HepG2 (cell line): ENCODE measurements around the gene PKP4. TPM values are rescaled to one million over a fixed set of nuclear protein-coding genes. Genes with fewer than 3 reads are reported as not detected.

Experiments
- ATAC-seq: fragments of 200-7000 bp; cut with Tn5 transposase; 3 replicates; pipeline ENCODE4 v1.9.1; 2020; ENCODE audit warnings: mild to moderate bottlenecking, moderate library complexity
- BruUV-seq: library from RNA; stranded (reverse); fragments of 400-500 nt; replicated peaks from 2 replicates; lab custom pipeline; 2021; lab: Mats Ljungman, UMichigan
- CTCF ChIA-PET: fragments of 300-600 bp; formaldehyde crosslinking; extraction: SDS; loops from one replicate; lab custom pipeline; 2021; ENCODE audit warnings: low total read pairs, inconsistent platforms, low intra/inter-chr PET ratio; lab: Yijun Ruan, JAX
- POLR2A ChIA-PET: fragments of 350-600 bp; sonication (Branson Sonifier 250); formaldehyde crosslinking; loops from one replicate; lab custom pipeline; 2020; ENCODE audit warnings: antibody characterized with exemption, inconsistent platforms; lab: Yijun Ruan, JAX
- DNase-seq: peaks from one replicate; pipeline ENCODE4 v3.0.0-alpha.2; 2015; ENCODE audit warnings: low spot score
- FAIRE-seq: peaks from 3 replicates; lab custom pipeline; 2011; peaks lifted over from hg19 to GRCh38; lab: Jason Lieb, UNC
- H2AFZ ChIP-seq: one replicate; pipeline ENCODE4 v1.6.1; 2011; ENCODE audit warnings: low read length, inconsistent platforms
- H3K27ac ChIP-seq: fragments of 300-600 bp; 3 replicates; pipeline ENCODE4 v1.8.0; 2011; ENCODE audit warnings: mixed run types, mild to moderate bottlenecking, mixed read lengths, low read length, inconsistent platforms; ENCODE audit not compliant: insufficient read depth; ENCODE audit errors: extremely low read length
- H3K27me3 ChIP-seq, 2 experiments: fragments of 200-600 bp in 1 of 2; 2 replicates in 1 of 2; 3 replicates in 1 of 2; pipeline versions ENCODE4 v1.6.0 to v1.8.0; 2011; ENCODE audit warnings: low read length in 2 of 2, mild to moderate bottlenecking in 2 of 2, moderate library complexity in 2 of 2, inconsistent platforms in 1 of 2; ENCODE audit not compliant: insufficient read depth in 2 of 2, control insufficient read depth in 1 of 2
- H3K36me3 ChIP-seq, 2 experiments: fragments of 200-600 bp in 1 of 2; replicated peaks in 1 of 2; 2 replicates in 1 of 2; 3 replicates in 1 of 2; pipeline versions ENCODE4 v1.5.1 to v1.8.0; 2011; ENCODE audit warnings: low read length in 2 of 2, inconsistent platforms in 1 of 2; ENCODE audit not compliant: insufficient read depth in 2 of 2, control insufficient read depth in 1 of 2
- H3K4me1 ChIP-seq: 2 replicates; pipeline ENCODE4 v1.5.1; 2012; ENCODE audit warnings: low read length, inconsistent platforms; ENCODE audit not compliant: insufficient read depth
- H3K4me2 ChIP-seq: 2 replicates; pipeline ENCODE4 v1.6.0; 2011; ENCODE audit warnings: low read depth, low read length, inconsistent platforms
- H3K4me3 ChIP-seq, 3 experiments: fragments of 200-600 bp in 1 of 3; sonication (generic), shearing (Covaris generic) in 1 of 3; replicated peaks in 1 of 3; 2 replicates each; pipeline ENCODE4 v1.5.1; 2011 to 2016; ENCODE audit warnings: low read length in 3 of 3, inconsistent platforms in 2 of 3, low read depth in 2 of 3, mild to moderate bottlenecking in 2 of 3, control low read depth in 1 of 3, mixed read lengths in 1 of 3; ENCODE audit not compliant: insufficient read depth in 1 of 3
- H3K79me2 ChIP-seq: one replicate; pipeline ENCODE4 v1.6.1; 2011; ENCODE audit warnings: low read length, inconsistent platforms; ENCODE audit not compliant: insufficient read depth
- H3K9ac ChIP-seq: 2 replicates; pipeline ENCODE4 v1.6.0; 2011; ENCODE audit warnings: mild to moderate bottlenecking, low read depth, low read length, inconsistent platforms; ENCODE audit not compliant: insufficient read depth
- H3K9me3 ChIP-seq: 2 replicates; pipeline ENCODE4 v1.5.1; 2012; ENCODE audit warnings: mild to moderate bottlenecking, low read length
- H4K20me1 ChIP-seq: 2 replicates; pipeline ENCODE4 v1.6.0; 2011; ENCODE audit warnings: inconsistent platforms, mild to moderate bottlenecking, low read length, moderate library complexity; ENCODE audit not compliant: insufficient read depth
- GFI1 ChIP-seq: sonication (generic); formaldehyde crosslinking; IDR thresholded peaks from 2 replicates; pipeline ENCODE4 v1.5.0; 2020; ENCODE audit warnings: missing genetic modification reagents, mild to moderate bottlenecking, borderline replicate concordance
- KLF11 ChIP-seq: IDR thresholded peaks from 2 replicates; pipeline ENCODE4 v1.6.1; 2016; ENCODE audit warnings: missing compliant biosample characterization
- KLF13 ChIP-seq: sonication (generic); formaldehyde crosslinking; IDR thresholded peaks from 2 replicates; pipeline ENCODE4 v1.4.0; 2020; ENCODE audit warnings: mild to moderate bottlenecking, missing genetic modification reagents
- SIX4 ChIP-seq: sonication (generic); formaldehyde crosslinking; IDR thresholded peaks from 2 replicates; pipeline ENCODE4 v1.4.0; 2020; ENCODE audit warnings: missing genetic modification reagents
- ZMYM2 ChIP-seq: sonication (generic); formaldehyde crosslinking; IDR thresholded peaks from 2 replicates; pipeline ENCODE4 v1.8.0; 2022; ENCODE audit warnings: mild to moderate bottlenecking, missing genetic modification reagents
- ZNF639 ChIP-seq: conservative IDR thresholded peaks from 2 replicates; pipeline ENCODE4 v1.6.1; 2018; ENCODE audit warnings: missing genetic modification reagents
- WGBS: methylation state at CpG from one replicate; pipeline ENCODE4 v1.1.6; 2017; ENCODE audit warnings: low lambda C conversion rate; 5-methylcytosine and 5-hydroxymethylcytosine counted together
- in situ Hi-C: cut with HindIII; loops from 2 replicates; pipeline ENCODE4 v1.10.0; 2017; ENCODE audit warnings: low pct_unique_long_range_greater_than_20kb; ENCODE audit not compliant: extremely low pct_ligation_motif_present
- intact Hi-C: fragments of 100-400 bp; cut with micrococcal nuclease; formaldehyde crosslinking; loops from one replicate; pipeline ENCODE4 v1.10.0; 2022; ENCODE audit not compliant: unreplicated experiment
- polyA plus RNA-seq, 8 experiments: library from polyadenylated mRNA; depleted of rRNA in 3 of 8; stranded (reverse) in 7 of 8; unstranded in 1 of 8; fragments of >200 nt; fragmentation: Illumina TruSeq in 4 of 8; extraction: Trizol in 4 of 8; gene quantifications; 2 replicates each; pipeline versions ENCODE4 v1.2.1 to v1.2.3, GENCODE V29; 2011 to 2016; ENCODE audit warnings: low read depth in 4 of 8, missing spikeins in 1 of 8, mixed read lengths in 1 of 8; ENCODE audit not compliant: insufficient read depth in 1 of 8
- total RNA-seq, 5 experiments: library from RNA; depleted of rRNA; stranded (reverse); fragments of >200 nt; fragmentation: Illumina TruSeq; extraction: Trizol; gene quantifications; 2 replicates each; pipeline ENCODE4 v1.2.3, GENCODE V29; 2016; ENCODE audit warnings: low read depth in 1 of 5

PKP4 gene
- total and polyA plus RNA-seq, 2 of the 13 experiments (the other 11 are each of a cell fraction or from before 2014, with no cell fraction given), result 80.9 to 90.5 TPM

DNA sequence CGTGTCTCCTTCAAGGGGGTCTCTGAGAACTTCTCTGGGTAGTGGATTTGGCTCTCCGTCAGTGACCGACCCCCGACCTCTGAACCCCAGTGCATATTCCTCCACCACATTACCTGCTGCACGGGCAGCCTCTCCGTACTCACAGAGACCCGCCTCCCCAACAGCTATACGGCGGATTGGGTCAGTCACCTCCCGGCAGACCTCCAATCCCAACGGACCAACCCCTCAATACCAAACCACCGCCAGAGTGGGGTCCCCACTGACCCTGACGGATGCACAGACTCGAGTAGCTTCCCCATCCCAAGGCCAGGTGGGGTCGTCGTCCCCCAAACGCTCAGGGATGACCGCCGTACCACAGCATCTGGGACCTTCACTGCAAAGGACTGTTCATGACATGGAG lies 168.2 kb downstream of the PKP4 start:
- H4K20me1 ChIP-seq, result no peaks in the 10 kb centered on the region
- intact Hi-C loops, result no loop called here
- H3K4me2 ChIP-seq, result no peak overlapping the region
- POLR2A ChIA-PET, result no interaction called here
- no peak overlapping the region for H2AFZ ChIP-seq
- H3K27ac ChIP-seq, result no peak overlapping the region
- FAIRE-seq (no peak), DNase-seq (no peak), ATAC-seq (no peak)
- peaks cover 30 to 62% of the 10 kb centered on the region in 2 experiments for H3K36me3 ChIP-seq
- H3K4me3 ChIP-seq, result no peak overlapping the region
- no peaks in the 10 kb centered on the region for H3K9me3 ChIP-seq
- CTCF ChIA-PET, result no interaction called here
- no peaks in the 10 kb centered on the region for H3K79me2 ChIP-seq
- H3K4me1 ChIP-seq, result no peaks in the 10 kb centered on the region
- 96% methylated on average over 19 of the region's 19 CpGs for WGBS
- in situ Hi-C loops, result no loop called here
- TF ChIP-seq KLF13 (CRISPR knock-in tag), result no peak
- no peak for TF ChIP-seq GFI1 (CRISPR knock-in tag)
- no peak for TF ChIP-seq KLF11 (CRISPR knock-in tag)
- no TSS peak for BruUV-seq
- no peak overlapping the region for H3K9ac ChIP-seq
- no peaks in the 10 kb centered on the region for H3K27me3 ChIP-seq

DNA sequence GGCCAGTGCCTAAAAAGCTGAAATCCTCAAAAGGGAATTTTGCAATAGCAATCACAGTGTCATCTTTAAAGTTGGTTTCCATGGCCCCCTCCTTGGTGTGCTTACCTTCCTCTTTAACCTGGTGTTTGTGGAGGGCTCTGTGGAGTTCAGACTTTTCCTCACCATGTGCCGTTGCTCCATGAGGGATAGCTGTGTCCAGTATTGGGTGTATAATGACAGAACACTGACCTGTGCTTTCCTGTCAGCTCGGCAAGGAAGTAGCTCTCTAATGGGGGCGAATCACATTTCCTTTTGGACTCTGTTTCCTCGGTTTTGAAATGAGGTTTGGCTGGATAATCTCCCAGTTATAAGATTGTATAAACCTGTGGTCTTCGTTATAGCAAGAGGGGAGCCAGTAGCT lies 172.4 kb downstream of the PKP4 start:
- Histone ChIP-seq H3K9me3 (no peaks in the 10 kb centered on the region), H3K4me2 (no peak overlapping the region), H4K20me1 (no peaks in the 10 kb centered on the region), H3K4me1 (no peaks in the 10 kb centered on the region), H3K27me3 (no peaks in the 10 kb centered on the region), H3K4me3 (no peak overlapping the region), H3K36me3 (peaks cover 18 to 51% of the 10 kb centered on the region in 2 experiments), H3K9ac (no peak overlapping the region), H3K79me2 (no peaks in the 10 kb centered on the region), H2AFZ (no peak overlapping the region), H3K27ac (no peak overlapping the region)
- ATAC-seq, result no peak
- in situ Hi-C loops, result no loop called here
- WGBS, result 93% methylated on average over 5 of the region's 5 CpGs
- TF ChIP-seq ZNF639 (CRISPR knock-in tag) (no peak), SIX4 (CRISPR knock-in tag) (no peak), ZMYM2 (no peak)
- intact Hi-C loops, result no loop called here
- FAIRE-seq, result no peak
- ChIA-PET CTCF (no interaction called here), POLR2A (no interaction called here)
- BruUV-seq, result no TSS peak
- DNase-seq, result no peak
